Tracheal epithelial cell (primary cell): ENCODE data around the gene RACGAP1. TPM values are rescaled to one million over a fixed set of nuclear protein-coding genes. Genes with fewer than 3 reads are reported as not detected.

Experiments
- total RNA-seq: library from RNA; depleted of rRNA; stranded (reverse); fragments of >200 nt; gene quantifications from 2 replicates; pipeline ENCODE4 v1.2.1, GENCODE V29; 2014

Gene RACGAP1, protein sequence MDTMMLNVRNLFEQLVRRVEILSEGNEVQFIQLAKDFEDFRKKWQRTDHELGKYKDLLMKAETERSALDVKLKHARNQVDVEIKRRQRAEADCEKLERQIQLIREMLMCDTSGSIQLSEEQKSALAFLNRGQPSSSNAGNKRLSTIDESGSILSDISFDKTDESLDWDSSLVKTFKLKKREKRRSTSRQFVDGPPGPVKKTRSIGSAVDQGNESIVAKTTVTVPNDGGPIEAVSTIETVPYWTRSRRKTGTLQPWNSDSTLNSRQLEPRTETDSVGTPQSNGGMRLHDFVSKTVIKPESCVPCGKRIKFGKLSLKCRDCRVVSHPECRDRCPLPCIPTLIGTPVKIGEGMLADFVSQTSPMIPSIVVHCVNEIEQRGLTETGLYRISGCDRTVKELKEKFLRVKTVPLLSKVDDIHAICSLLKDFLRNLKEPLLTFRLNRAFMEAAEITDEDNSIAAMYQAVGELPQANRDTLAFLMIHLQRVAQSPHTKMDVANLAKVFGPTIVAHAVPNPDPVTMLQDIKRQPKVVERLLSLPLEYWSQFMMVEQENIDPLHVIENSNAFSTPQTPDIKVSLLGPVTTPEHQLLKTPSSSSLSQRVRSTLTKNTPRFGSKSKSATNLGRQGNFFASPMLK
- total RNA-seq = 16.0 and 17.4 TPM in 2 replicates

DNA sequence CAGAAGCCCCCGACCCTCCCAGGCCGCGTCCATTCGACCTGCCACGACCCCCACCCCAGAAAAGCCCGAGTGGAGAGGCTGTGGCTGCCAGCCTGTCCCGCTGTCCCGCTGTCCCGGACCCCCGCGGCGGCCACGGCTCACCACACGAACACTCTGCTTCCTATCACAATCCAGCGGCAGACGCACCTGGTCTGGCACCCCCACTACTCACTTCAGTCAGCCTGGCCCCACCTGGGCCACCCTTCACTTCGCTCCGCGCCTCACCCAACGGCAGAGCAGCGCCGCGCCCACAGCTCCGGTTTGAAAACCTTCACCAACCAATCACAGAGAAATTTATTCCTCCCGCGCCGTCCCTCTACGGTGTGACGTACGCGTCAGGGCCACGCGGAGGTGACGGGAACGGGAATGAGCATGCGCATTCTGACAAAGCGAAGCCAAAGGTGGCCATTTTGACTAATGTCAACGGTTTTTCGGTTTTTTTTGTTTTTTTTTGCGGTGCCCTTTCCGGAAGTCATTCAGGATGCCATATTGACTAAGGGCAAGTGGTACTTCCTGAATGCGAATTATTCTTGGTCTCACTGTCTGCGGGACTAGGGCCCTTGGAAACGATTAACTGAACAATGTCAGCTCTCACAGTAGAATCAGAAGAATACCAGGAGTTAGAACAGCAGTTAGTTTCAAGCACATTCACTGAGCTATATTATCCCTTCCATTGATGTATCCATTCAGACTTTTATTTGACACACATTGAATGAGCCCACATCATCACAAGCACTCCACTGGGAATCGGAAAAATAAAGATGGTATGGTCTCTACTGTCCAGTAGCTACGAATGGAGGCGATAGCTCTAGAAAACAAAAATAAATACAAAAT is at the start of gene RACGAP1:
Gene RACGAP1, minus strand, starts transcription at position 308 of the 873 bp plus-strand sequence. CDS start 8,779 bp downstream, outside the sequence.

DNA sequence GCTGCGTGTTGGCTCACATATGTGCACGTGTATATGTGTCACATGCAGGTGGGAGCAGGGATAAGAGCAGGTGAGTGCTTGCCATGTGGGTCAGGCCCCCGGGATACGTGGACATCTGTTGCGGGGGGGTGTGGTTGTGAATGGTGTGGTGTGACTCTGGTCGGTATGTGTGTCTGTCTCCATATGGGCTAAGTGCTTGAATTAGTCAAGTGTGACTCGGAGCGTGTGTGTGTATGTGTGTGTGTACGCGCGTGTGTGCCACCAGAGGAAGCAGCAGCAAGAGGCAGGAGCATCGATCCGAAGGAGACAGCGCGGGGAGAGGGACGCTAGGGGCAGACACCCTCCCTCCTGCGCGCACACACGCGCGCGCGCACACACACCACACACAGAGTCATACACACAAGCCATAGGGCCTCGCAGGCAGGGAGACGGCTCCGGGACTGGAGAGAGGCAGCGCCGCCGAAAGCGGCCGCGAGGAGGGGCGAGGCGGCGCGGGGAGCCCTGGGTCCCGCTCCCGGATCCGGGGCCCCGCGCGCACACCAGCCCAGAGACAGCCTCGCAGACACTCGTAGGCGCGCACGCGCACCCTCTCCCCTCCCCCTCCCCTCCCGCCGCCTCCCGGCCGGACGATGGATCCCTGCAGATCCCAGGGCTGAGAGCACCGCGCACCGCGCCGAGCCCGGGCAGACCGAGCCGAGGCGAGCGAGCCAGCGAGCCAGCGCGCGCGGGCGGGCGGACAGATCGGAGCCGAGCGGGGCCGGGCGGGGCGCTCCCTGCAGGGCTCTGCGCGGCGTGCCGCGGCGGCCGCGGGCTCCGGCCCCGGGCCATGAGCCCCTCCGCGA is 31.9 kb upstream of the RACGAP1 start, which contains the start of gene ASIC1:
Gene ASIC1, plus strand, starts transcription at position 597 of the 842 bp plus-strand sequence. CDS start 1,171 bp downstream, outside the sequence.

DNA sequence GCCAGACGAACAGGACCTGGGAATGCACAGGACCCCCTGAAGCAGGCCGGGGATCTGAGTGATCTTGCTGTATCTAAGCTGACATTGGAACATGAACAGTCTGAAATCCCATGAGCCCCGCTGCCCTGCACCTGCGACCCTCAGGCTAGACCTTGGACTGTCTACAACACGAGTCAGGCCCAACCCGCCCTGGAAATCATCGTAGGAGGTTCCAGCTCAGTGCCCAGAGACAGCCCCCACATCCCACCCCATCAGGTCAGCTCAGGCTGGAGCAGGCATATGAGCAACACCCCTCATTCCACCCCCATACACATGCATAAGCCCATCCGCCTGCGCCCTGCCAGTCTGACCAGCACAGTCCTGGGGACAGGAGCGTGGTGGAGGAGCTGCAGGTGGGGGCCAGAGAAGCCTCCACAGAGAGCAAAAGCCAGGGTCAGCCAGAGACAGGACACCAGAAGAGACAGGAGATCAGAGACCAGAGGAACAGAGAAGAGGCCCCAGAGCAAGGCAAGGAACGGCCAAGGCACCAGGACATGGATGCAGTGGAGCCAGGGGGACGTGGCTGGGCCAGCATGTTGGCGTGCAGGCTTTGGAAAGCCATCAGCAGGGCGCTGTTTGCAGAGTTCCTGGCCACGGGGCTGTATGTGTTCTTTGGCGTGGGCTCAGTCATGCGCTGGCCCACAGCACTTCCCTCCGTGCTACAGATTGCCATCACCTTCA is 52.5 kb downstream of the RACGAP1 start, which contains the start of gene AQP6:
Gene AQP6, plus strand, starts transcription at position 307 of the 720 bp plus-strand sequence. Its CDS starts 227 bp downstream, at position 534.

DNA sequence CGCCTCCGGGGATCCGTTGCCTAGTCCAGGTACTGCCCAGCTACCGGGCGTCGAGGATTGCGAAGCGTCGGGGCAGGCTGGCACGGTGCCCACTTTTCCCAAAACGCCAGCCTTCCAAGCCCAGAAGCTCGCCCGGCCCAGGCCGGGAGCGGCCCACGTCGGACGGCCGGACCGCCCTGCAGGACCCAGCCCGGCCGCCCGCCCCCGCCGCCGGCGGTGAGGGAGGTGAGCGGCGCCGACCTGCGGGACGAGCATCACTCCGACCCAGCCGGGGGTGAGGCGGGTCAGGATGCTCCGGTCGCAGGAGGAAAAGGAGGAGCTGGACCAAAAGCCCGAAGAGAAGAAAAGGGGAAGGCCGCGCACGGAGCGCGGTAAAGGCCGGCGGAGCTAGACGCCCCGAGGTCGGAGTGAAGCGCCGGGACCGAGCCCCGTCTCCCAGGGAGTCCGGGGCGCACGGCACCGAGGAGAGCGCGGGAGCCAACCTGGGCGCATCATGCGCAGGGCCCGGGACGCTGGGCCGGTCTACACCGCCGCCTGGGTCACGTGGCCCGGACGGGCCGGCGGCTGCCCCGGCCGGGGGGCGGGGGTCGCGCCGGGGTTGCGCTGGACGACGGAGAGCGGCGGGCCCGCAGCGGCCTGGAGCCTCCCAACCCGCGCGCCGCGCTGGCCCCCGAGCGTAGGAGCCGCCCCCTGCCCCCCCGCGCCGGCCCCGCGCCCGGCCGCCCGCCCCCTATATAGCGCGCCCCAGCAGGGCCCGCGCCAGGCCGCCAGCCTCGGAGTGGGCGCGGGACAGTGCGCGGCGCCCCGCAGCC is 64.0 kb downstream of the RACGAP1 start, which contains the start of gene AQP5:
Gene AQP5, plus strand, starts transcription at position 762 of the 812 bp plus-strand sequence. CDS start 146 bp downstream, outside the sequence.

DNA sequence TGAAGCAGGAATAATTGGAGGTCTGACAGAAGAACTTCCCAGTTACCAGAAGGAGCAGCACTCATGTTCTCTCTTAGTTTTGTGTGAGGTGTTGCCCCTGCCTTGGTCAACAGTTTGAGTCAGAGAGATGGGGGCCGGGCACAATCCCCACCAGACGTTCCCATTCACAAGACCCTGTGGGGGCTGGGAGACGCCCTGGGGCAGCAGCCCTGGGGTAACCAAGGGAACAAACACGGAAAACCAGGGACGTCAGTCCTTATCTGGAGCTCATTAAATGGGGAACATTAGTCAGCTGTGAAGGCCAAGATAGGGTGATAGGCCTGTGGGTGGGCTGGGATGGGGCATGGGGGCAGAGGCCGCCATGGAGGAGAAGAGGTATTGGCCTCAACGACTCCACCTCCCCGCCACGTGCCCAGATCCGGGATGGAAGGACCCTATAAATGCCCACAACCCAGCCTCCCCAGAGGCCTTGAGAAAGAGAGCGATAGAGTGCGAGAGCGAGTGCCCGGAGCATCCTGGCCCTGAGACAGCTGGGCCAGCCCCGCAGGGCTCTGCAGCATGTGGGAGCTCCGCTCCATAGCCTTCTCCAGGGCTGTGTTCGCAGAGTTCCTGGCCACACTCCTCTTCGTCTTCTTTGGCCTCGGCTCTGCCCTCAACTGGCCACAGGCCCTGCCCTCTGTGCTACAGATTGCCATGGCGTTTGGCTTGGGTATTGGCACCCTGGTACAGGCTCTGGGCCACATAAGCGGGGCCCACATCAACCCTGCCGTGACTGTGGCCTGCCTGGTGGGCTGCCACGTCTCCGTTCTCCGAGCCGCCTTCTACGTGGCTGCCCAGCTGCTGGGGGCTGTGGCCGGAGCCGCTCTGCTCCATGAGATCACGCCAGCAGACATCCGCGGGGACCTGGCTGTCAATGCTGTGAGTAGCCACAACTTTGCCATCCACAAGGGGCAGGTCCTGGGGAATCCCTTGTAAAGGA is 74.7 kb downstream of the RACGAP1 start, which contains the start of gene AQP2:
Gene AQP2, plus strand, starts transcription at position 465 of the 979 bp plus-strand sequence. Its CDS starts 94 bp downstream, at position 559.

Other genes starting within 250 kb of the RACGAP1 start
- gene NCKAP5L, start 197.1 kb downstream of the RACGAP1 start, total RNA-seq = 3.8 and 4.1 TPM in 2 replicates
- 3.6 and 8.5 TPM in 2 replicates for gene BCDIN3D, start 182.4 kb downstream of the RACGAP1 start, total RNA-seq
- not detected in 2 replicates for gene FAIM2, start 121.6 kb downstream of the RACGAP1 start, total RNA-seq
- under 0.01 TPM in 1 of 2 replicates, not detected in the other for gene AQP2, start 74.8 kb downstream of the RACGAP1 start, total RNA-seq
- 0.43 TPM in 1 of 2 replicates, not detected in the other for gene AQP5, start 63.6 kb downstream of the RACGAP1 start, total RNA-seq
- not detected in 2 replicates for gene AQP6, start 52.5 kb downstream of the RACGAP1 start, total RNA-seq
- gene ASIC1, start 32.1 kb upstream of the RACGAP1 start, total RNA-seq = 1.1 and 1.4 TPM in 2 replicates
- 31.8 and 41.9 TPM in 2 replicates for gene SMARCD1, start 59.8 kb upstream of the RACGAP1 start, total RNA-seq
- gene GPD1, start 78.5 kb upstream of the RACGAP1 start, total RNA-seq = 1.2 TPM in 1 of 2 replicates, not detected in the other
- gene COX14, start 86.7 kb upstream of the RACGAP1 start, total RNA-seq = 41.0 and 51.2 TPM in 2 replicates
- 17.9 and 26.7 TPM in 2 replicates for gene CERS5, start 141.9 kb upstream of the RACGAP1 start, total RNA-seq